GM04504 (cell line): Measurements from ENCODE around the gene VIPR1.
"Not testable (repeated sequence)": the region's sequence is repeated elsewhere in the genome, so short reads cannot be mapped to it uniquely, and the experiment has no call there.

Experiments
- DNase-seq: peaks from one replicate; pipeline ENCODE4 v3.0.0-alpha.2; 2012; ENCODE audit warnings: low read depth

Gene VIPR1

GRCh38 chr3:42535981-42536784 lies 33.7 kb downstream of the VIPR1 start:
- DNase-seq, result no peak

GRCh38 chr3:42537350-42537749 lies 34.9 kb downstream of the VIPR1 start:
- DNase-seq, result no peak

- DNase-seq, result no peak
Measured at GRCh38 chr3:42539871-42540714, 37.6 kb downstream of the VIPR1 start.

- DNase-seq, result no peak
Measured at GRCh38 chr3:42541079-42541478, 38.6 kb downstream of the VIPR1 start.

GRCh38 chr3:42544492-42545283 lies 42.2 kb downstream of the VIPR1 start:
- no peak for DNase-seq

- no peak for DNase-seq
Measured at GRCh38 chr3:42545284-42545900, 42.9 kb downstream of the VIPR1 start.

GRCh38 chr3:42546691-42547213 lies 44.3 kb downstream of the VIPR1 start:
- DNase-seq, result no peak

- DNase-seq, result peak; percentile 7
Measured at GRCh38 chr3:42547401-42547945, 45.0 kb downstream of the VIPR1 start.

- DNase-seq, result no peak
Measured at GRCh38 chr3:42549131-42549530, 46.7 kb downstream of the VIPR1 start.

- DNase-seq, result no peak
Measured at GRCh38 chr3:42550250-42550649, 47.8 kb downstream of the VIPR1 start.

GRCh38 chr3:42552830-42553229 lies 50.4 kb downstream of the VIPR1 start:
- DNase-seq, result no peak

- no peak for DNase-seq
Measured at GRCh38 chr3:42556089-42556632, 53.7 kb downstream of the VIPR1 start.

- not testable (repeated sequence) for DNase-seq
Measured at GRCh38 chr3:42556817-42557216, 54.4 kb downstream of the VIPR1 start.

- DNase-seq, result no peak
Measured at GRCh38 chr3:42557854-42558253, 55.4 kb downstream of the VIPR1 start.

GRCh38 chr3:42562047-42562907 lies 59.8 kb downstream of the VIPR1 start:
- no peak for DNase-seq

GRCh38 chr3:42569593-42570142 lies 67.2 kb downstream of the VIPR1 start:
- no peak for DNase-seq

GRCh38 chr3:42572278-42572677 lies 69.8 kb downstream of the VIPR1 start:
- no peak for DNase-seq

- DNase-seq, result no peak
Measured at GRCh38 chr3:42575137-42575741, 72.8 kb downstream of the VIPR1 start.

- no peak for DNase-seq
Measured at GRCh38 chr3:42578054-42578453, 75.6 kb downstream of the VIPR1 start.
